Activated T-helper 2 cell treated with anti-CD3 and anti-CD28 coated beads, Interferon-gamma antibody, Interleukin-2, Interleukin-4, amounts not matched to agents 10 μg/mL and 5 μg/mL and 100 μg/mL, durations not matched to agents 14 hours and 24 hours and 36 hours (primary cell): ENCODE results near the gene CDY2B. TPM values are rescaled to one million over a fixed set of nuclear protein-coding genes. Genes with fewer than 3 reads are reported as not detected.
"Not testable (repeated sequence)": the region's sequence is repeated elsewhere in the genome, so short reads cannot be mapped to it uniquely, and the experiment has no call there.

Source experiments
- DNase-seq: peaks from one replicate; pipeline ENCODE4 v3.0.0; 2021; ENCODE audit warnings: low spot score
- H3K27ac Mint-ChIP-seq: one replicate; pipeline ENCODE4 v1.8.0; 2021; ENCODE audit warnings: mixed read lengths
- H3K27me3 Mint-ChIP-seq: one replicate; pipeline ENCODE4 v1.8.0; 2021; ENCODE audit warnings: low read depth, mixed read lengths
- H3K36me3 Mint-ChIP-seq: one replicate; pipeline ENCODE4 v1.8.0; 2021; ENCODE audit warnings: low read depth, mixed read lengths
- H3K4me1 Mint-ChIP-seq: one replicate; pipeline ENCODE4 v1.8.0; 2021; ENCODE audit warnings: low read depth, mixed read lengths
- H3K4me3 Mint-ChIP-seq: one replicate; pipeline ENCODE4 v1.8.0; 2021; ENCODE audit warnings: low read depth, mild to moderate bottlenecking, moderate library complexity, mixed read lengths
- H3K9me3 Mint-ChIP-seq: one replicate; pipeline ENCODE4 v1.8.0; 2021; ENCODE audit warnings: mixed read lengths
- intact Hi-C: fragments of 100-400 bp; cut with micrococcal nuclease; formaldehyde crosslinking; loops from one replicate; pipeline ENCODE4 v1.15.1; 2023
- total RNA-seq: library from RNA; stranded (reverse); gene quantifications from 2 replicates; pipeline ENCODE4 v1.2.3, GENCODE V29; 2022

Gene CDY2B
- total RNA-seq, 1 donor from 2014 or later, result not detected

DNA sequence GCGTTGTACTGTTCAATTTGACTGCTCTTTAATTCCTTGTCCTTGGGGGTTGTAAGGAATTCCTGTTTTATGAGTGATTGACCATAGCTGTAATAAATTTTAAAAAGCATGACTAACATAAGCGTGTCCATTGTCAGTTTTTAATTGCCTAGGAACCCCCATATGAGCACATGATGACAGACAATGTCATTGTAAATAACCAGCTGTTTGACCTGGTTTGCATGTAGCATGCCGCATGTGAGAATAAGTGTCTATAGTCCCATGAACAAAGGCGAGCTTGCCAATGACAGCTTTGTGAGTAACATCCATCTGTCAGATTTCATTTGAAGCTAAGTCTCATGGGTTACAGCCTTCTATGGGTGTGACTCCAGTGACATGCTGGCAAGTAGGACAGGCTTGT is 30.9 kb downstream of the CDY2B start:
- intact Hi-C loops, H3K36me3 Mint-ChIP-seq, H3K4me3 Mint-ChIP-seq, H3K9me3 Mint-ChIP-seq, H3K4me1 Mint-ChIP-seq, H3K27me3 Mint-ChIP-seq, DNase-seq, H3K27ac Mint-ChIP-seq: not testable (repeated sequence)

GRCh38 chrY:17832149-17832548 is 47.9 kb downstream of the CDY2B start:
- H3K27me3 Mint-ChIP-seq, H3K9me3 Mint-ChIP-seq: not testable (repeated sequence)

More at GRCh38 chrY:17832149-17832548, 47.9 kb downstream of the CDY2B start:
- DNase-seq, intact Hi-C loops, H3K4me1 Mint-ChIP-seq, H3K27ac Mint-ChIP-seq, H3K36me3 Mint-ChIP-seq, H3K4me3 Mint-ChIP-seq: not testable (repeated sequence)

Other genes with a start within 250 kb of the CDY2B start
- gene CDY2A, start 145.6 kb upstream of the CDY2B start, total RNA-seq, result not detected in 2 replicates